ENCODE data around the gene TFEB.

TFEB gene

DNA sequence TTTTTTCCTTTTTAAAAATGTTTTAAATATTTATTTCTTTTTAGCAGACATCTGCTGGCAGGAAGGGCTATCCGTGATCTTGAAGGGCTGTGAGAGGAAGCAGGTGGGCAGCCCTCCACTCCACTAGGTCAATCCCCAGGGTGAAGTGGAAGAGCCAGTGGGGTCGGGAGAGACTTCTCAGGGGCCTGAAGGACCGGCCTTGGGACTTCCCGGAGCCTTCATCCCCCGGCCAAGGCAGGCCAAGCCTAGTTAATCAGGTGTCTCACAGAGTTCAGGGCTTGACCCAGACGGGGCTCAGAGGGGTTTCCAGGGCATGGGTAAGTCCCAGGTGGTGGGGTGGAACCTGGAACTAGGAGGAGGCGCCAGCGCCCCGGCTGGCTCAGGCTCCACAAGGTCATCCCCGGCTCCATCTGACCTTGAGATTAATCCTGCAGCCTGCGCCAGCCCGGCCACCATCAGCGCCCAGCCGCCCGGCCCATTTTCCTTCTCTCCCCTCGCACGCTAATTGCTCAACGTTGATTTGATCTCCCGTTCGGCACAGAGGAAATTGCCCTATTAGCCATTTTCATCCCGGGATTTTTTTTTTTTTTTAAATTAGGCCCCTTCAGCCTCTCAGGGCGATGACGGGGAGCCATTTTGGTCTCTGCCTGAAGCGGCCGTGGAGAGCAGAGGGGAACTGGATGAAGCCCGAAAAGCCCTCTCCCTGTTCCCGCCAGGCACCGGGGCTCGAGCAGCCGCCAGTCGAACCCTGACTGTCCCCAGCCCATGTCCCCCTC lies 52.7 kb downstream of the TFEB start:
- H3K4me1 Mint-ChIP-seq: peaks cover 8% of the 10 kb centered on the region
- no peaks in the 10 kb centered on the region for H3K27me3 Mint-ChIP-seq
- peaks cover 4% of the 10 kb centered on the region for H3K36me3 Mint-ChIP-seq (ENCODE audit: insufficient read depth)
- DNase-seq (ENCODE audit: low spot score in 2 of 2) (no peak), ATAC-seq (replicated peaks; ENCODE audit: extremely low read depth, poor library complexity, severe bottlenecking) (no peak)
- H3K27ac Mint-ChIP-seq (ENCODE audit: low read depth): no peak overlapping the region
- no peaks in the 10 kb centered on the region for H3K9me3 Mint-ChIP-seq
- peak overlapping the region; percentile 36 for H3K4me3 Mint-ChIP-seq

DNA sequence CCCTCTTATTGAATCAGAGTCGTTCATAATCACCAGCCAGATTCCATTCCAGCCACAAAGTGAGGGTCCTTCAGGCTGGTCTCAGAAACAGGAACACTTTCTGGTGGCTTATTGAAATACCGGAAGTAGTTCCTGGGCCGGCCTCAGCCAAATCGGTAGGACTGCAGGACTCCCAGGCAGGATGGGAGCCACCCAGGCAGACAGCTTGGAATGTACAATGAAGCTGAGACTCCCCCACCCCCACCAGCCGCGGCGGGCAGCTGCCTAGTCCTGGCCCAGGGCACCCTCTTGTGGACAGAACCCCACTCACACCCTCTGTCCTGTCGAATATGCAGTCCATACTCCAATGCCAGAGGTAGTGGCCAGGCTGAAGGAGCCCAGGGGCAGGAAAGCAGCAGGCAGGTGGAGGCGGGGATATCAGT lies 53.3 kb downstream of the TFEB start:
- H3K27me3 Mint-ChIP-seq: peaks cover 6% of the 10 kb centered on the region
- peak overlapping the region; percentile 27 for H3K4me3 Mint-ChIP-seq
- no peak overlapping the region for H3K27ac Mint-ChIP-seq (ENCODE audit: low read depth)
- peaks cover 1% of the 10 kb centered on the region for H3K36me3 Mint-ChIP-seq (ENCODE audit: insufficient read depth)
- H3K9me3 Mint-ChIP-seq: no peaks in the 10 kb centered on the region
- H3K4me1 Mint-ChIP-seq: peaks cover 8% of the 10 kb centered on the region
- DNase-seq (ENCODE audit: low spot score in 2 of 2): peak; percentile 39 to 40
- peak; percentile 53 for ATAC-seq (replicated peaks; ENCODE audit: extremely low read depth, poor library complexity, severe bottlenecking)

DNA sequence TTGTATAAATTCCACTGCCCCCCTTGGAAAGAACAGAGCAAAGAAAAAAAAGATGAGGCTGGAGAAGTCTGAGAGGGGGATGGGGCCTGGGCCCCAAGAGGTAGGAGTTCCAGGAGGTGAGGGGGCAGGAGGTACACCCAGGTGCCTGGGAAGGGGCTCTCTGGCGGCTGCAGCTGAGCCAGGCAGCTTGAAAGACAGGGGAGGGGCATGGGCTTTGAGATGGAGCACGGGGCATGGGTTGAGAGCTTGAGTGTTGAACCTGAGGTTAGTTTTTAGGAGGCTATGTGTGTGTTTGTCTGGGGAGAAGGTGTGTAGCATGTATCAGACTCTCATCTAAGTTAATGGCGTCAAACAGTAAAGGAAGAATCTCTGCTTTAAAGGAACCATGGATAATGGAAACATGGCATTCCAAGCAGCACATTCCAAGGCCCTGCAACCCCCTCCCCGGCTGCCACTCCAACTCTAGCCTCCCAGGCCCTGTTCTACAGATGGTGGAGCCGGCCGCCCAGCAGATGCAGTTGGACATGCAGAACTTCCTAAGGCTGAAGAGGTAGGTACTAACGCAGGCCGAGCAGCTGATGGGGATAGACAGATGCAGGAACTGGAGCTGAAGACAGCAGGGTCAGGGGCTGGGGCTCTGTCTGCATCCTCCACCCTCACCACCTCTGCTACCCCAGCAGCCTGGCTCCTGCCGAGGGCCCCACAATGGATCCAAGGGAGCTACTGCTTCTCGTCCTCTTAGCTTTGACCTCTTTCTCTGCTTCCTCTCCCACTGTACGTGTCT lies 55.0 kb downstream of the TFEB start:
- Mint-ChIP-seq H3K4me1 (peaks cover 8% of the 10 kb centered on the region), H3K9me3 (no peaks in the 10 kb centered on the region), H3K27ac (ENCODE audit: low read depth) (peak overlapping the region; percentile 47), H3K4me3 (no peak overlapping the region), H3K36me3 (ENCODE audit: insufficient read depth) (no peaks in the 10 kb centered on the region), H3K27me3 (peaks cover 22% of the 10 kb centered on the region)
- ATAC-seq (replicated peaks; ENCODE audit: extremely low read depth, poor library complexity, severe bottlenecking) (no peak), DNase-seq (ENCODE audit: low spot score in 2 of 2) (no peak)

DNA sequence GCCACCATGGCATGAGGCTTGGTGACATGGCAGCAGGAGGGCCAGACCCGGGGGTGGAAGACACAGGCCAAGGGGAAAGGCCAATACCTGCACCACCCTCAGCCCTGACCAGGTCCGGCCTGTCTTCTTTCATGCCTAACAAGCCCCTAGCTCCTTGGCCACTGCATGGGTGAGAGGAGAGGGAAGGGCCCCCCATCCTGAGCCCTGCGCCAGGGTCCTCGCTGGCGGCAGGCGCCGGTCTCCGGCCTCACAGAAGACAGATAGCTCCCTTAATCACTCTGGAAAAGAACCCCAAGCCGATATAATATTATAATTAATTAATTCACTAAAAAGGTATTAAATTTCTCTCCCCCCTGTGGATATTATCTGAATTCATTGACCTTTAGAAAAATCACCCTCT lies 55.7 kb downstream of the TFEB start:
- Mint-ChIP-seq H3K9me3 (no peaks in the 10 kb centered on the region), H3K36me3 (ENCODE audit: insufficient read depth) (no peaks in the 10 kb centered on the region), H3K4me3 (no peak overlapping the region), H3K27ac (ENCODE audit: low read depth) (peak overlapping the region; percentile 47), H3K27me3 (peaks cover 27% of the 10 kb centered on the region), H3K4me1 (peaks cover 8% of the 10 kb centered on the region)
- DNase-seq (ENCODE audit: low spot score in 2 of 2) (no peak), ATAC-seq (replicated peaks; ENCODE audit: extremely low read depth, poor library complexity, severe bottlenecking) (no peak)

DNA sequence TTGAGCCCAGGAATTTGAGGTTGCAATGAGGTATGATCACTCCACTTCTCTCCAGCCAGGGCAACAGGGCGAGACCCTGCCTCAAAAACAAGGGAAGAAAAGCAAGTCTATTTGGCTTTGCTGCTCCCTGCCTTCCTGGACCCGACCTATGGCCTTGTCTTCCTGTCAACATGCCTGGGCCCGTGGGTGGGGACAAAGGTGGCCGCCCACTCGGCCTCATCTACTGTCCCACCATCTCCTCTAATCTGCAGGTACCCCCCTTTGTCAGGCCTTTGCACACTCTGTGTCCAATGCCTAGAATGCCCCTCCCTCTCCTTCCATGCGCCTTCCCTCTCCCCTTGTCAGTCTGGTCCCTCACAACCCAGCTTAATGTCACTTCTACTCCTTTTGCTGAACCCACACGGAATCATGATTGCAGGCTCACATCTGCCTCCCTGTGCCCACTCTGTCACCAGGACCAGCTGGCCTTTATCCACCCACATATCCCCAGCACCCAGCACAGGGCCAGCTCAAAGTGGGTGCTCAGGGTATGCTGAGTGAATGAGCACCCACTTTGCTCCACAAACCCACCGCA lies 56.8 kb downstream of the TFEB start:
- H3K36me3 Mint-ChIP-seq (ENCODE audit: insufficient read depth): no peaks in the 10 kb centered on the region
- peaks cover 4% of the 10 kb centered on the region for H3K4me1 Mint-ChIP-seq
- no peak for DNase-seq (ENCODE audit: low spot score in 2 of 2)
- no peak overlapping the region for H3K4me3 Mint-ChIP-seq
- ATAC-seq (replicated peaks; ENCODE audit: extremely low read depth, poor library complexity, severe bottlenecking): no peak
- no peak overlapping the region for H3K27ac Mint-ChIP-seq (ENCODE audit: low read depth)
- peaks cover 38% of the 10 kb centered on the region for H3K27me3 Mint-ChIP-seq
- H3K9me3 Mint-ChIP-seq: no peaks in the 10 kb centered on the region

DNA sequence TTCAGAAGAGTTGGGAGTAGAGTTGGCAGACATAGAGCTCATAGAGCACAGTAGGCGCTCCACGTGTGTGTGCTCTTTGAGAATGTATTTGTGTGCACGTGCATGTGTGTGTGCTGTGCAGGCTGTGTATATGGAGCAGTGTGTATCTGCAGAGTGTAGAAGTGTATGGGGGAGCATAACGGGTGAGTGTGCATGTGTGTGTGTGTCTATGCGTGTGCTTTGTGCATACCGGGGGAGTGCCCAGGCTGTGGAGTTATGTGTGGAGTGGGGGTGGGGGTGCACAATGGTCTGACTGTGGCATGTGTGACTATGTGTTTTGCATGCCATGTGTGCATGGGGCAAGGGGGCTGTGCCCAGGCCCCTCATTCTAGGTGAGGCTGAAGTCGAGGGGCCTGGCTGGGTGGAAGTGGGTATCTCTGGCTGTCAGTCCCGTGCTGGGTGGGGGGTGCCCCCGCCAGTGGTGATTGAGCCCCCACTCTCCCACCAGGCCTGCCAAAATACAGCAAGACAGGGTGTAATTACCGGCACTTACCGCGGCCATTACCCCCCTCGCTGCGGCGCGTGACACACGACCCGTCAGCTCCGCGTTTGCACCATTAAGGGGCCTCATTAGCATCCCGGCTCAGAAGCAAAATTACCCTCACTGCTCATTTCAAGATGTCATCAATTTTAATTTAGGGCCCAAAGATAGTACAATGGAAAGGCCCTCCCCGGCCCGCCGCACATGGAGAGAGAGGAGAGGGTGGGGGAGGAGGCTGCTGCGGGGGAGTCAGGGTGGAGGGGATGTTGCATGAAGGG lies 58.1 kb downstream of the TFEB start:
- ATAC-seq (replicated peaks; ENCODE audit: extremely low read depth, poor library complexity, severe bottlenecking) (no peak), DNase-seq (ENCODE audit: low spot score in 2 of 2) (no peak)
- Mint-ChIP-seq H3K27me3 (peaks cover 50% of the 10 kb centered on the region), H3K36me3 (ENCODE audit: insufficient read depth) (no peaks in the 10 kb centered on the region), H3K4me1 (no peaks in the 10 kb centered on the region), H3K27ac (ENCODE audit: low read depth) (no peak overlapping the region), H3K9me3 (no peaks in the 10 kb centered on the region), H3K4me3 (no peak overlapping the region)

DNA sequence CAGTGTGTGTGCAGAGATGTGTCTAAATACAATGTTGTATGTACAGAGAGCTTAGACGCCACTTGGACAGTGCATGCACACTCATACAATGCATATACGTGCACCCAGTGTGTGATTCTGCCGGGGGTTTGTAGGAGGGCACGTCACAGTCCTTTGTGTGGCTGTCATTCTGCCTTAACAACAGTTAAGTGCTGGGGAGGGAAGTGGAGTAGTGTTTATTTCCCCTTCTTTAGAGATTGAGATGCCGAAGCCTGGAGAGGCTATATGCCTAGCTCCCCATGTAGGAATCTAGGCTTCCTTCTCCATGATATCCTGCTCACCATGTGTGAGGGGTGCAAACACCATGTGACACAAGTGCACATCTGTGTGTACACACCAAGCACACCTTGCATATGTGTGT lies 59.0 kb downstream of the TFEB start:
- no peaks in the 10 kb centered on the region for H3K4me1 Mint-ChIP-seq
- ATAC-seq (replicated peaks; ENCODE audit: extremely low read depth, poor library complexity, severe bottlenecking): no peak
- DNase-seq (ENCODE audit: low spot score in 2 of 2): no peak
- H3K9me3 Mint-ChIP-seq: no peaks in the 10 kb centered on the region
- no peak overlapping the region for H3K4me3 Mint-ChIP-seq
- no peak overlapping the region for H3K27ac Mint-ChIP-seq (ENCODE audit: low read depth)
- peaks cover 59% of the 10 kb centered on the region for H3K27me3 Mint-ChIP-seq
- no peaks in the 10 kb centered on the region for H3K36me3 Mint-ChIP-seq (ENCODE audit: insufficient read depth)

DNA sequence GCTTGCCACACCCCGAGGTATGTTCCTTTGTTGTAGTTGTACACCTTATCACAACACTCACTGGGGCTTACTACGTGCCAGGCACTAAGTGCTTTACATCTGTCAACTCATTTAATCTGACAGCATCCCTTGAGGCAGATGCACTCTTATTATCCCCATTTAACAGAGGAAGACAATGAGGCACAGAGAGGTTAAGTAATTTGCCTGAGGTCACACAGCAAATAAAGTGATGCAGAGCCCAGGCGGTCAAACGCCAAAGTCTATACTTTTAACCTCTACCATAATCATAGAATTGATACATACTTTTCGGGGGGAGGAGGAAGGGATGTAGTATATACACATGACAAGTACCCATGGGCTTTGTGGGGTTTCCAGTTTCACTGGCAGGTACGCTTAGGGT lies 59.4 kb downstream of the TFEB start:
- H3K27ac Mint-ChIP-seq (ENCODE audit: low read depth): no peak overlapping the region
- peaks cover 64% of the 10 kb centered on the region for H3K27me3 Mint-ChIP-seq
- DNase-seq (ENCODE audit: low spot score in 2 of 2) (no peak), ATAC-seq (replicated peaks; ENCODE audit: extremely low read depth, poor library complexity, severe bottlenecking) (no peak)
- H3K36me3 Mint-ChIP-seq (ENCODE audit: insufficient read depth): no peaks in the 10 kb centered on the region
- H3K4me3 Mint-ChIP-seq: no peak overlapping the region
- H3K9me3 Mint-ChIP-seq: no peaks in the 10 kb centered on the region
- no peaks in the 10 kb centered on the region for H3K4me1 Mint-ChIP-seq

DNA sequence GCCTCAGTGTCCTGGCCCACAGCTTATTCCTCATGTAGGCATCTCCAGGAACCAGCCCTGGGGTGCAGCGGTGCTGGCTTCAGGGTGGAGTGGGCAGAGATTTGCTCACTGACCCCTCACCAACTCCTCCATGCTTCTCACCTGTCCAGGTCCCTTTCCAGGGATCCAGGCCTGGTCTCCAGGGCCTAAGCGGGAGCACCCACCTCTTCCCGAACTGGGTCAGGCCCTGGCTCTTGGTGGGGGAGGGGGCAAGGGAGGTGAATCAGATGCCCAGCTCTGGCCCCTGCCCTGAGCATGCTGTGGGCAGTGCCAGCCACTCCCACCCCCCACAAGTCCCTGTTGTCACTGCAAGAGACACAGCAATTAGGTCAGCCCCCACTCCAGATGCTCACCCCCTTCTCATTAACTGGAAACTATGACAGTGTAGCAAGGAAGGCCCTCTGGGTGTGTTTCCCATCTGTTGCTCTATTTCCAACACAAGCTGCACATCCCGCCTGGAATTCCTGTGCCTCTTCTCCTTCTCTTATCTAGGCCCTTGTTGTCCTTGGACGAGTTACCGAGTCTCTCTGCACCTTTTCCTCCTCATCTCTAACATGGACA lies 60.1 kb downstream of the TFEB start:
- Mint-ChIP-seq H3K27ac (ENCODE audit: low read depth) (no peak overlapping the region), H3K27me3 (peaks cover 71% of the 10 kb centered on the region), H3K9me3 (no peaks in the 10 kb centered on the region), H3K4me1 (no peaks in the 10 kb centered on the region), H3K36me3 (ENCODE audit: insufficient read depth) (no peaks in the 10 kb centered on the region), H3K4me3 (no peak overlapping the region)
- no peak for ATAC-seq (replicated peaks; ENCODE audit: extremely low read depth, poor library complexity, severe bottlenecking)
- no peak for DNase-seq (ENCODE audit: low spot score in 2 of 2)

DNA sequence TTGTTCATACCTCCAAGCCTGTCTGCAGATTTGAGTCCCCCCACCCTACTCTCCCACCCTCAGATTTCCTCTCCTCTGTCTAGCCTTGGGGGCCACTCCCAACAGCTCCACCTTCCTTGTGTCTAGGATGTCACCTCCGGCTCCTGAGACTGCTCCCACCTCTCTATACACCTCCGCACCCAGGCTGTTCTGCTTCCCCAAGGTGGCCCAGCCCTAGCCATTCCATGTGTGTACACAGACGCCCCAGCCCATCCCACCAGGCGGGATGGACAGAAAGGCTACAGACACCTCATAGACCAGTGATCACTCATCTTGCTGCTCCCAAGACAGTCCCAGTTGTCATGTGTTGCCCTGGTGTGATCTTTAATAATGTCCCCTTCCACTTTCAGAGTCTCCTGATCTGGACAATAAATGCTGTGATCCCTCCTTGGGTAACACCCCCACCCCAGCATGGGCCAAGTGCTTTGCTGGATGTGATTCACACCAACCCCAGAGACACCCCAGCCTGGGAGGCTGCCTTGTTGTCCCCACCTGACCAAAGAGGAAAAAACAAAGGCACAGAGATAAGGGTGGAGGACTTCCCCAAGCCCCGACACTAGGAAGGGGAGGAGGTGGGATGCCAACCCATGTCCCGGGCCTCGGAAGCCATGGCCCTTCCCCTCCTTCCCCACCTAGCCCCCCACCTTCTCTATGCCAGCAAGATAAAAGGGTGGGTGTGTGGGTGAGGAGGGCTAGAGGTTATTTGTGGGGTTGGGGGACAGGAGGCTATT lies 61.0 kb downstream of the TFEB start:
- no peaks in the 10 kb centered on the region for H3K36me3 Mint-ChIP-seq (ENCODE audit: insufficient read depth)
- DNase-seq (ENCODE audit: low spot score in 2 of 2) (no peak), ATAC-seq (replicated peaks; ENCODE audit: extremely low read depth, poor library complexity, severe bottlenecking) (no peak)
- peaks cover 80% of the 10 kb centered on the region for H3K27me3 Mint-ChIP-seq
- no peaks in the 10 kb centered on the region for H3K4me1 Mint-ChIP-seq
- H3K27ac Mint-ChIP-seq (ENCODE audit: low read depth): no peak overlapping the region
- no peaks in the 10 kb centered on the region for H3K9me3 Mint-ChIP-seq
- H3K4me3 Mint-ChIP-seq: no peak overlapping the region

DNA sequence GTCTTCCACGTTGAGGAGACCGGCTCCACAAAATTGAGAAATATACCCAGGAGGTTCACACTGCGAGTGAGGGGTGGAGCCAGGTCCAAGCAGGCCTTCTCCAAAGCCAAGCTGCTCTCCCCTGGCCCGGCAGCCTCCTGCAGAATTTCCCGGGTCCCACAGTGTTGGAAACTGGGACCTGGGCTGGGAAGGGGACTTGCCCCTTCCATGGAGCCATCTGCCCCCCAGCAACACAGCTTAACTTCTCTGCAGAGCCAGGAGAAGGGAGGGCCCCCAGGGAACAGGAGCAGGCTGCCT lies 61.8 kb downstream of the TFEB start:
- Mint-ChIP-seq H3K27ac (ENCODE audit: low read depth) (no peak overlapping the region), H3K27me3 (peaks cover 87% of the 10 kb centered on the region), H3K4me3 (no peak overlapping the region), H3K4me1 (no peaks in the 10 kb centered on the region), H3K36me3 (ENCODE audit: insufficient read depth) (no peaks in the 10 kb centered on the region), H3K9me3 (no peaks in the 10 kb centered on the region)
- DNase-seq (ENCODE audit: low spot score in 2 of 2) (no peak), ATAC-seq (replicated peaks; ENCODE audit: extremely low read depth, poor library complexity, severe bottlenecking) (no peak)

Data from central memory CD8-positive, alpha-beta T cell (primary cell).